ENCODE data around the gene HAPLN2.
"Not testable (repeated sequence)": the region's sequence is repeated elsewhere in the genome, so short reads cannot be mapped to it uniquely, and the experiment has no call there.

HAPLN2 gene

GRCh38 chr1:156623946-156624813 lies 5.0 kb downstream of the HAPLN2 start:
- DNase-seq = no peak

- DNase-seq = no peak
Observed at GRCh38 chr1:156624814-156625435, 5.7 kb downstream of the HAPLN2 start.

- DNase-seq = no peak
Observed at GRCh38 chr1:156625436-156626078, 6.3 kb downstream of the HAPLN2 start.

GRCh38 chr1:156626079-156626438 lies 6.8 kb downstream of the HAPLN2 start:
- no peak for DNase-seq

- DNase-seq = no peak
Observed at GRCh38 chr1:156627313-156627880, 8.2 kb downstream of the HAPLN2 start.

- no peak for DNase-seq
Observed at GRCh38 chr1:156629823-156630449, 10.7 kb downstream of the HAPLN2 start.

- DNase-seq = not testable (repeated sequence)
Observed at GRCh38 chr1:156631152-156631551, 11.9 kb downstream of the HAPLN2 start.

- no peak for DNase-seq
Observed at GRCh38 chr1:156632355-156632754, 13.1 kb downstream of the HAPLN2 start.

- DNase-seq = no peak
Observed at GRCh38 chr1:156638189-156638985, 19.2 kb downstream of the HAPLN2 start.

GRCh38 chr1:156639601-156640101 lies 20.4 kb downstream of the HAPLN2 start:
- DNase-seq = no peak

- no peak for DNase-seq
Observed at GRCh38 chr1:156640842-156641706, 21.9 kb downstream of the HAPLN2 start.

GRCh38 chr1:156641761-156642264 lies 22.6 kb downstream of the HAPLN2 start, which contains the start of gene BCAN:
Gene BCAN, plus strand, starts transcription at chr1:156642117. Its CDS starts 3,938 bp downstream, at chr1:156646055.
- DNase-seq = no peak

- no peak for DNase-seq
Observed at GRCh38 chr1:156642265-156643048, 23.2 kb downstream of the HAPLN2 start.

- no peak for DNase-seq
Observed at GRCh38 chr1:156643049-156643777, 24.0 kb downstream of the HAPLN2 start.

- no peak for DNase-seq
Observed at GRCh38 chr1:156643778-156644092, 24.5 kb downstream of the HAPLN2 start.

GRCh38 chr1:156644146-156644545 lies 24.9 kb downstream of the HAPLN2 start:
- DNase-seq = no peak

GRCh38 chr1:156644640-156645039 lies 25.4 kb downstream of the HAPLN2 start:
- no peak for DNase-seq

GRCh38 chr1:156645056-156645455 lies 25.8 kb downstream of the HAPLN2 start:
- DNase-seq = no peak

GRCh38 chr1:156645666-156646065 lies 26.5 kb downstream of the HAPLN2 start:
- DNase-seq = no peak
